Stimulated activated naive B cell treated with anti-CD40 and anti-IgM and Interleukin-4, amounts not matched to agents 10 μg/mL and 1 μg/mL and 100 μg/mL, for 72 hours (primary cell): ENCODE measurements around the gene NXNL2.

Experiments used
- ATAC-seq, 2 donors: fragments of 150-1000 bp; cut with Tn5 transposase; replicated peaks; 2 replicates each; pipeline ENCODE4 v1.10.0; 2021; ENCODE audit warnings: moderate library complexity in 1 of 2
- DNase-seq: peaks from one replicate; pipeline ENCODE4 v3.0.0; 2021
- H3K27ac Mint-ChIP-seq: one replicate; pipeline ENCODE4 v1.8.0; 2022; ENCODE audit warnings: mild to moderate bottlenecking, mixed read lengths
- H3K27me3 Mint-ChIP-seq, 2 donors: one replicate each; pipeline ENCODE4 v1.8.0; 2022; ENCODE audit warnings: mixed read lengths in 2 of 2
- H3K36me3 Mint-ChIP-seq, 2 donors: one replicate each; pipeline ENCODE4 v1.8.0; 2022; ENCODE audit warnings: mixed read lengths in 2 of 2, mild to moderate bottlenecking in 1 of 2
- H3K4me1 Mint-ChIP-seq, 2 donors: one replicate each; pipeline ENCODE4 v1.8.0; 2022; ENCODE audit warnings: mixed read lengths in 2 of 2, mild to moderate bottlenecking in 1 of 2
- H3K4me3 Mint-ChIP-seq, 2 donors: one replicate each; pipeline ENCODE4 v1.8.0; 2022; ENCODE audit warnings: mild to moderate bottlenecking in 2 of 2, mixed read lengths in 2 of 2, moderate library complexity in 1 of 2
- H3K9me3 Mint-ChIP-seq, 2 donors: one replicate each; pipeline ENCODE4 v1.8.0; 2022; ENCODE audit warnings: mixed read lengths in 2 of 2, mild to moderate bottlenecking in 1 of 2

The NXNL2 gene

DNA sequence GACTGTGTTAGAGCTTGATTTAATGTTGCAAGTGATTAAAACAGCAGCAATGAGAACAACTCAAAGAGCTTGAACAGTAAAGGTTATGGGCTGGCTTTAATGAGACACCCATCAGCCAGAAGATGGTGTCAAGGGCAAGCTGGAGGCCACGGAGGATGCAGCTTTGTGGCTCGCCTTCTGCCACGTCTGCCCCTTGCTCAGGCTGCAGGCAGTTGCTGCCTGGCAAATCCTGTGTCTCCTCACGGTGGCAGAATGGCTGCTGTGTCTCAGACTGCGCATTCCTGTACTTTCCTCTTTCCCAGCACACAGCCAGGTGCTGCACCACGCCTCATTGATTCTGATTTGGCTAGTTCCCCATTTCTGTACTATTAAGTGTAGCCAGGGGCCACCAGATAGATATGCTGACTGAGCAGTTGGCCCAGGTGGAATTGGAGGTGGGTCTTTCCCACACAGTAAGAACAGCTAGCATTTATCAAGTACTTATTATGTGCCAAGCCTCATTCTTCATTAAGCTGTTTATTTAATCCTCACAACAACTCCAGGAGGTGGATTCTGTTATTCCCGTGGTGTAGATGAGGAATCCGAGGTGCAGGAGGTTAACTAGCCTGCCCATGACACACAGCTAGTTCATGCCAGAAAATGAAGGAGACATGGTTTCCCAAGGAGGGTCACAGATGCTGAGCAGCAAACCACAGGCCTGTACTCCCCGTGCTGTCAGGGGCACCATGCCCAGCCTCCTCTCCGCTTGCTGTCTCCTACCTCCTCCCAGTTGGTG, 3.5 kb downstream of the NXNL2 start:
- Mint-ChIP-seq H3K27me3 (peaks cover 42 to 52% of the 10 kb centered on the region in 2 donors), H3K4me3 (no peak overlapping the region)

DNA sequence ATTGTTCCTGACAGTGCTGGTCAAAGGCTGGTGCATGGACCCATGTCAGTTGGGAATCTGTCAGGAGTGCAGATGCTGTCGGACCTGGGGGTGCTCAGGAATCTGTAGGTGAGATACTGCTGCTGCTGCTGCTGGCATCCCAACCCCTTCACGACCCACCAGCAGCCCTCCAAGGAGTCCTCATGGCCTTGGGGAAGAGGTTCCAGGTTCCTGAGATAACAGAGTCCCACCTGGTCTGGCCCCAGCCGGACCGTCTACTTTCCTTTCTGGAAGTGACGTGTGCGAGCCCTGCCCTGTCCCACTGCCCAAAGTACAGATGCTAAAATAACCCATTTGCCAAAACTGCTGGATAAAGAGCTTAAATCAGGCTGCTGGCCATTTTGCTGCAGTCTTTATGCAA, 4.3 kb downstream of the NXNL2 start:
- ATAC-seq = no peak
- Mint-ChIP-seq H3K36me3 (peaks cover 0 to 3% of the 10 kb centered on the region in 2 donors), H3K4me3 (no peak overlapping the region), H3K9me3 (no peaks in the 10 kb centered on the region), H3K4me1 (peaks cover 7 to 18% of the 10 kb centered on the region in 2 donors), H3K27me3 (peaks cover 40 to 50% of the 10 kb centered on the region in 2 donors), H3K27ac (no peak overlapping the region)
- DNase-seq = no peak

More for the DNA sequence above, 3.5 kb downstream of the NXNL2 start:
- Mint-ChIP-seq H3K27ac (no peak overlapping the region), H3K4me1 (peaks cover 12 to 18% of the 10 kb centered on the region in 2 donors), H3K36me3 (peaks cover 0 to 3% of the 10 kb centered on the region in 2 donors), H3K9me3 (no peaks in the 10 kb centered on the region)
- DNase-seq (no peak), ATAC-seq (peak in 1 of 2 donors; percentile 17)

DNA sequence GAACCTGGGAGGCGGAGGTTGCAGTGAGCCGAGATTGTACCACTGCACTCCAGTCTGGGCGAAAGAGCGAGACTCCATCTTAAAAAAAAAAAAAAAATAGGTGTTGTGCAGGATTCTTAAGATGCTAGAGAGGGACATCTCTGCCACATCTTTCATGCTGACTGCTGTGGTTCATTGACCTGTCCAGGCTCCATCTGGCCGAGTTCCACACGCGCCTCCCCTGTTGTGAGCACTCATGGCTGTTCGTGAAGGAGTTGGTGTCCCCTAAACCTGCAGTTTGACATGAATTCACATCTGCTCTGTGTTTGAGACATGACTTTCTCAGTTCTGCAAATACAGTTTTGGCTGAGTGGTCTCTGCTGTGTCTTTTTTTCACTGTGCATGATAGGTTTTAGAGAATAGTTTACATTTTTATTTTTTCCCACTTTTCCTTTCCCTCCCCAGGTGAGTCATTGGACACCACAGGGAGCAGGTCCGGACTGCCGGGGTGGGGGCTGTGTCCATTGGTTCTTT, 5.3 kb downstream of the NXNL2 start:
- peak; percentile 79 to 84 for ATAC-seq
- Mint-ChIP-seq H3K27me3 (peaks cover 44 to 48% of the 10 kb centered on the region in 2 donors), H3K9me3 (no peaks in the 10 kb centered on the region)

DNA sequence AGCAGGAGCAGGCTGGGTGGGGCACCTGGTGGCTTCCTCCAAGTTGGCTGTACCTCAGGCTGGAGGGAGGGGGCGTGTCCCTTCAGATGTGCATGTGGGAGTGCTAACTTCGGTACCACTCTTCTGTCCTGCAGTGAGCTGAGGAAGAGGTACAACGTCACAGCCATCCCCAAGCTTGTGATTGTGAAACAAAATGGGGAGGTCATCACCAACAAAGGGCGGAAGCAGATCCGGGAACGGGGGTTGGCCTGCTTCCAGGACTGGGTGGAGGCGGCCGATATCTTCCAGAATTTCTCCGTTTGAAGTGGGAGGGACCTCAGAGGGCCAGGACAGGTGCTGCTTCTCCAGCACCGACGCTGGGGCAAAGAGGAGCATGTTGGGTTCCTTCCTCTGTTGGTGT, 9.3 kb downstream of the NXNL2 start:
- H3K27me3 Mint-ChIP-seq = peaks cover 12 to 17% of the 10 kb centered on the region in 2 donors
- H3K27ac Mint-ChIP-seq = no peak overlapping the region

More for the DNA sequence above, 5.3 kb downstream of the NXNL2 start:
- DNase-seq = no peak
- Mint-ChIP-seq H3K4me1 (peaks cover 7 to 18% of the 10 kb centered on the region in 2 donors), H3K27ac (no peak overlapping the region), H3K4me3 (no peak overlapping the region), H3K36me3 (peaks cover 0 to 3% of the 10 kb centered on the region in 2 donors)

DNA sequence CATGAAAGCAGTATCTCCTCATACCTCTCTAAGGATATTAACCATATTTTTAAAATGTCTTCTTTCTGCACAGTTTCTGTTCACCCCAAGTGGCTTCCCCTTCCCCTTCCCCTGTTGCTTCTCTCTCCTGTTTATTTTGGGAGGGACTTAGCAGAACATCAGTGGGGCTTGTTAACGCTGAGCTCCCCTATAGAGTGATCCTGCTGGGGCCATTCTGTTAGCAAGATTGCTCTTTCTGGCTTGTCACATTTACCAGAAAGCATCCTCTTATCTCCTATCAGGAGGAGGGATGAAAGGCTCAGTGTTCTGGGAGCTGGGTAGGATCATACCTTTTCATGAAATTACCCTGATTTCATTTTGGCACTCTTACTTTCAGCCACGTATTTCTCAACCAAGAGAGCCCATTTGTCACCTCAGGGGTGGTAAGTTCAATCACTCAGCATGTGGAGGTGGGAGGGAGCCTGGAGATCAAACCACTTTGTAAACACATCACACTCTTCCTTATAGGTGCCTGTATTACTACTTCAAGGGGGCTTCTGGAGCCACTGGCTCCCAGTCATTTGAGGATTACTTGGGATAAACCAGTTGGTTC, 16.7 kb downstream of the NXNL2 start:
- peaks cover 5 to 6% of the 10 kb centered on the region in 2 donors for H3K9me3 Mint-ChIP-seq
- ATAC-seq (no peak), DNase-seq (no peak)
- no peaks in the 10 kb centered on the region for H3K36me3 Mint-ChIP-seq
- H3K4me1 Mint-ChIP-seq = no peaks in the 10 kb centered on the region
- H3K27me3 Mint-ChIP-seq = peaks cover 8 to 12% of the 10 kb centered on the region in 2 donors
- H3K4me3 Mint-ChIP-seq = no peak overlapping the region
- H3K27ac Mint-ChIP-seq = no peak overlapping the region

More for the DNA sequence above, 9.3 kb downstream of the NXNL2 start:
- Mint-ChIP-seq H3K4me3 (no peak overlapping the region), H3K36me3 (peaks cover 0 to 3% of the 10 kb centered on the region in 2 donors), H3K9me3 (peaks cover 2 to 5% of the 10 kb centered on the region in 2 donors), H3K4me1 (peaks cover 3 to 13% of the 10 kb centered on the region in 2 donors)
- ATAC-seq = no peak
- DNase-seq = no peak

DNA sequence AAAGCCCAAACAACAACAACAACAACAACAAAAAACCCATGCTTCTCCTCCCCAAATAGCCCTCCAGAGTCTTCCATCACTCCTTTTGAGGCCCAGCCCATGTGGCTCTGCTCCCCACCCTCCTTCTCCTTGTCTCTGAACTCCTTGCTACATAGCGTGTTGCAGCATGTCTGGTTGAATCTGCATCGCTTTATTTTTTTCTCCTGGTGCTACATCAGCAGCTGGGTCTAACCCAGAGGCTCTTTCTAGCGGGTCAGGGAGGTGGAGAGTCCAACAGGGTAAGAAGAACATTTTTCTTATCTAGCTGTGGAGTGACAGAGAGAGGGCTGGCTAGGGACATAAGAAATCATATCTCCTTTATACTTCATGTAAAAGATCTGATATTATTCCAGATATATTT, 18.4 kb downstream of the NXNL2 start:
- no peak for ATAC-seq
- Mint-ChIP-seq H3K36me3 (no peaks in the 10 kb centered on the region), H3K9me3 (peaks cover 5 to 6% of the 10 kb centered on the region in 2 donors), H3K27ac (no peak overlapping the region), H3K27me3 (peaks cover 8 to 12% of the 10 kb centered on the region in 2 donors), H3K4me1 (no peaks in the 10 kb centered on the region), H3K4me3 (no peak overlapping the region)
- no peak for DNase-seq

DNA sequence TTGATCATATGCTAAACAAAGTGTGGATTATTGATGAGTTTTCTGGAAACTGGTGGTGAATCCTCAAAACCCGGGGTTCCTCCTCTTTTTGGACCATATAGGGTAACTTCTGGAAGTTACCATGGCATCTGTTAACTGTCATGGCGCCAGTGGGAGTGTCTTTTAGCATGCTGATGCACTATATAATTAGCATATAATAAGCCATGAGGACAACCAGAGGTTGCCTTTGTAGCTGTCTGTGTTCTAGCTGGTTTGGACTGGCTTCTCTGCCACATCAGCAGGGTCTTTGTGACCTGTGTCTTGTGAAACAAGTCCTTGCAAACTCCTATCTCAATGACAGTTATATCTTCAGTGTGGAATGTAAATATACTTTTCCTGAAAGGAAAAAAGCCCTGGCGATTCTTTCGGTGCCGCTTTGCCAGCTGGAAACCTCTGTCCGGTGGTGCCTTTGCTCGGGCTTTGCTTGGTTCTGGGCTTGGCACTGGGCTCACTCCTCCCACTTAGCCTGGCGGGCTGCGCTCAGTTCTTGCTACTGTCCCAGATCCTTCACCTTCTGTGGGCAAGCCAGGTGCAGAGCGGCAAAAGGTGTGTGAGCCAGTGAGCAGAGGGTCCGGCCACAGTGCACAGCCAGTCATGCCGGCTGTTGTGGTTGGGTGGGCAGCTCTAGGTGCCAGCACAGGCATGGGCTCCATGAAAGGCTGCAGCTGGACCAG, 20.4 kb downstream of the NXNL2 start:
- Mint-ChIP-seq H3K4me3 (no peak overlapping the region), H3K9me3 (no peaks in the 10 kb centered on the region), H3K27me3 (peaks cover 8 to 12% of the 10 kb centered on the region in 2 donors), H3K27ac (no peak overlapping the region), H3K4me1 (no peaks in the 10 kb centered on the region), H3K36me3 (no peaks in the 10 kb centered on the region)
- DNase-seq = no peak
- ATAC-seq = no peak

DNA sequence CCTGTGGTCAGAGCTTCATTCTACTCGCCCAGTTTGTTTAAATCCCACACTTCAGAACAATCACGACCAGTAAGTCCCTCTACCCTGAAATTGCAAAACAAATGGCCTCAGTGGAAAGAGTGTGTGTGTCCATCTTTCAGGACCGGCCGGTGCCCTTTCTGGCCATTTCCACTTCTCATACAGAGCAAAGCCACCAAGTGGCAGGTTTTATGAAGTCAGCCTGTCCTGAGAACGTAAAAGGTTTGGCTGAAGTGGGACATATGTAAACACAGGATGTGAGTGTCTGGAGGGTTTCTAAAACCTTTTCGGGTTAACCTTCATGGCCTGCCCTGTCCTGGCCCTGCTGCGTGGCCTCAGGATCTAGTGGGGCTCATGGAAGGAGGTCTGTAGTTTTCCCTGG, 24.7 kb downstream of the NXNL2 start:
- no peak for DNase-seq

DNA sequence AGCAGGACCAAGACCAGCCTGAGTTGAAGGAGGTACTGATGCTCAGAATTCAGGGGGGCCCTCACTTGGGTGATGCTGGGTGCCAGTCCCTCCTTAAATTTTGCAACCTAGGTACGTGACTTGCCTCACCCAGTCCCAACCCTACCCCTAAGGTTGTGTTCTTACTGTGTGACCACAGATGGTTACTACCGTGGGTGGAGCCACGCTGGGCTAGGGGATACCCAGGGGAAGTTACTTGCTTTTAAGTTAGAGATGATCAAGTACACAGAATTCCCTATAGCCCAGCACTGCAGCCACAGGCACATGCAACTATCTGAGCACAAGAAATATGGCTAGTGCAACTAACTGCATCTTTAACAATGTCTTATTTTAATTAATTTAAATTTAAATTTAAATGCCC, 32.9 kb downstream of the NXNL2 start:
- H3K4me3 Mint-ChIP-seq = no peak overlapping the region
- peak; percentile 90 to 100 for ATAC-seq
- H3K27ac Mint-ChIP-seq = no peak overlapping the region
- peaks cover 7 to 15% of the 10 kb centered on the region in 2 donors for H3K27me3 Mint-ChIP-seq
- DNase-seq = peak; percentile 22
- H3K4me1 Mint-ChIP-seq = no peaks in the 10 kb centered on the region
- no peaks in the 10 kb centered on the region for H3K36me3 Mint-ChIP-seq
- H3K9me3 Mint-ChIP-seq = no peaks in the 10 kb centered on the region

More for the DNA sequence above, 24.7 kb downstream of the NXNL2 start:
- no peaks in the 10 kb centered on the region for H3K36me3 Mint-ChIP-seq
- H3K27ac Mint-ChIP-seq = no peak overlapping the region
- no peaks in the 10 kb centered on the region for H3K4me1 Mint-ChIP-seq
- H3K4me3 Mint-ChIP-seq = no peak overlapping the region
- peaks cover 0 to 18% of the 10 kb centered on the region in 2 donors for H3K27me3 Mint-ChIP-seq
- ATAC-seq = no peak
- H3K9me3 Mint-ChIP-seq = no peaks in the 10 kb centered on the region

DNA sequence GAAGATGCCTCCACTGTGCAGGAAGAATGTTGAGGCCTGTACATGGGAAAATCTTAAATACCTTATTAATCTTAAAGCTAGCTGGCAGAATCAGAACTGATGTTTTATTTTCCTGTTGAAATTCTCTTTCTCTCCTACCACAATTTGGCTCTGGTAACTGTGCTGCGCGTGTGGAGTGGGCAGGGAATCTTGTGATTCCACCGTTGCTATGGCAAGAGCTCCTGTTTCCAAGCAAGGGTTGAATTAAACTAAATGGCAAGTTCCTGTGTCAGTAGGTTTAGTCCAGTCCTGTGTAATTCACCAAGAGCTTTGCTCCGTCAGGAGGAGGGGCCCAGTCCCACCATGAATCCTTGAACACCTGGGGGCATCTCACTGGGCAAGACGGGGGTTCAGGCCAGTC, 36.4 kb downstream of the NXNL2 start:
- no peaks in the 10 kb centered on the region for H3K36me3 Mint-ChIP-seq
- no peaks in the 10 kb centered on the region for H3K4me1 Mint-ChIP-seq
- no peak overlapping the region for H3K4me3 Mint-ChIP-seq
- H3K9me3 Mint-ChIP-seq = no peaks in the 10 kb centered on the region
- H3K27ac Mint-ChIP-seq = no peak overlapping the region
- peaks cover 15 to 31% of the 10 kb centered on the region in 2 donors for H3K27me3 Mint-ChIP-seq
- DNase-seq (no peak), ATAC-seq (no peak)

DNA sequence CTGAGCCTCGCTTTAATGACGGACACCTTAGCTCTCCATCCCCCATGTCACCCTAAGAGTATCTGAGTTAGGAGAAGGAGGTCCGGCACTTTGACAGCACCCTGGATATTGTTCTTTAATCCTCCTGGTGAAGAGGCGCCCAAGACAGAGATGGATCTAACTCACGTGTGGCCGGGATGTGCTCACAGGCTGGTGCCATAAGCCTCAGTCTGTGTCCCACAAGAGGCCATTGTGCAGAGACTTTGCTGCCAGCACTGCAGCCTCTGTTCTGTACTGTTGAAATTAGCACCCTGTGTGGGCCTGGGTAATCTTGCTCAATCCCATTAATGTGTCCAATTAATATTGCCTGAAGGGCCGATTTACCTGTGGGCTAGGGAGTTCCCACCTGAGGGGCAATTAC, 37.7 kb downstream of the NXNL2 start:
- Mint-ChIP-seq H3K4me1 (no peaks in the 10 kb centered on the region), H3K36me3 (no peaks in the 10 kb centered on the region), H3K27ac (no peak overlapping the region), H3K9me3 (no peaks in the 10 kb centered on the region), H3K27me3 (peaks cover 26 to 28% of the 10 kb centered on the region in 2 donors), H3K4me3 (no peak overlapping the region)
- DNase-seq = no peak
- ATAC-seq = no peak

DNA sequence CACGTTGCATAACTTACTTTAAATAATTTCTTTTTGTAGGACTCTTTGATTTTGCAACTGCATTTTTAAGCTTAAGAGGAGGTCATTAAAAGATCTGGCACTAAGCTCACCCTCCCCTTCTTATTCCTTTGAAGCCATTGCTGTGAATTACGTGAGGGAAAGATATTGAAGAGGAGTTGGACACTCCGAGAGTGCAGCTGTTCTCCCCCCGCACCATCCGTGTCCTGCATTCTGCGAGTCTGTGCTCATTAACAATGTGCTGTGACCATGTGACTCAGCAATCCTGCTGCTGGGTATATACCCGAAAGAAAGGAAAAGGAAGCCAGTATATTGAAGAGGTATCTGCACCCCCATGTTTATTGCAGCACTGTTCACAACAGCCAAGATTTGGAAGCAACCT, 40.0 kb downstream of the NXNL2 start:
- H3K4me3 Mint-ChIP-seq = no peak overlapping the region
- ATAC-seq (no peak), DNase-seq (no peak)
- H3K27me3 Mint-ChIP-seq = peaks cover 26 to 34% of the 10 kb centered on the region in 2 donors
- H3K36me3 Mint-ChIP-seq = no peaks in the 10 kb centered on the region
- no peaks in the 10 kb centered on the region for H3K9me3 Mint-ChIP-seq
- H3K4me1 Mint-ChIP-seq = peaks cover 5 to 8% of the 10 kb centered on the region in 2 donors
- H3K27ac Mint-ChIP-seq = no peak overlapping the region

DNA sequence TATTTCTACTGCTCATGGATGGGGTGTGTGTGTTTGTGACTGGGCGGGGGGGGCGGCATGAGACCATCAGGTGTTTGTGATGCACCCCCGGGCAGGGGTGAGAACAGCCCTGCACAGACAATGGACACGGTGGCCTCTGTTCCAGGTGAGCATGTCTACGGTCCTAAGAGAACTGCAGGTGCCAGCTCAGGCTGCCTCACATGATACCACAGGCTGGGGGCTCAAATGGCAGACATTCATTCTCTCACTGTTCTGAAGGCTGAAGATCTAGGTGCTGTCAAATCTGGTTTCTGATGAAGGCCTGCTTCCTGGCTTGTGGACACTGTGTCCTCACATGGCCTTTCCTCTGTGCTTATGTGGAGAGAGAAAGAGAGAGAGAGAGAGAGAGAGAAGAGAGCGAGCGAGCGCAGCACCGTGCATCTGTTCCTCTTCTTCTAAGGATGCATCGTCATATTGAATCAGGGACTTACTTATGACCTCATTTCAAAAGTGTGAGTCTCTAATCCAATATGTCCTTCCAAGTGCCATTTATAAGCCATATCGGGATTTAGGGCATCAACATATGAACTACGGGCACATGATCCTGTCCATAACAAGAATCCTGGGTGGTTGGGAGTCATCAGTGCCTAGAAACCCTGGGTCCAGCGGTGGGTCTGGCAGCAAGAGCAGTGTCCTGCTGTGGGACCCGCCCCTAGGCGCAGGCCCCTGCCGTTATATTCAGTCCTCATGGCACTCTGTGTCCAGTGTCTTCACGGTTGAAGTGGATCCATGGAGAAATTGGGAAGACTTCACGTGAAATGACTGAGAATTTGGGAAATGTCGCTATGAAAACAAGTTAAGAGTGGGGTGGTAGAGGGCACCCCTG, 42.5 kb downstream of the NXNL2 start:
- DNase-seq (no peak), ATAC-seq (no peak)
- H3K27me3 Mint-ChIP-seq = peaks cover 16 to 34% of the 10 kb centered on the region in 2 donors
- H3K4me3 Mint-ChIP-seq = no peak overlapping the region
- peaks cover 5 to 8% of the 10 kb centered on the region in 2 donors for H3K4me1 Mint-ChIP-seq
- H3K36me3 Mint-ChIP-seq = no peaks in the 10 kb centered on the region
- H3K27ac Mint-ChIP-seq = no peak overlapping the region
- H3K9me3 Mint-ChIP-seq = no peaks in the 10 kb centered on the region
